PC-3 (cell line): Measurements from ENCODE around the gene TOLLIP. TPM values are rescaled to one million over a fixed set of nuclear protein-coding genes. Genes with fewer than 3 reads are reported as not detected.
"Not testable (repeated sequence)": the region's sequence is repeated elsewhere in the genome, so short reads cannot be mapped to it uniquely, and the experiment has no call there.

ENCODE experiments used
- ATAC-seq: fragments of 200-7000 bp; cut with Tn5 transposase; 2 replicates; pipeline ENCODE4 v1.9.1; 2020; ENCODE audit warnings: mild to moderate bottlenecking, moderate library complexity
- BruUV-seq: library from RNA; stranded (reverse); fragments of 400-500 nt; replicated peaks from 2 replicates; lab custom pipeline; 2021; lab: Mats Ljungman, UMichigan
- CTCF ChIA-PET: fragments of 300-600 bp; sonication (Branson Sonifier 250); formaldehyde crosslinking; loops from one replicate; lab custom pipeline; 2022; ENCODE audit warnings: antibody characterized with exemption; lab: Charles Lee
- POLR2A ChIA-PET: fragments of 300-600 bp; sonication (Branson Sonifier 250); formaldehyde crosslinking; loops from one replicate; lab custom pipeline; 2022; ENCODE audit warnings: antibody characterized with exemption; ENCODE audit not compliant: unreplicated experiment; lab: Charles Lee
- DNase-seq: peaks from one replicate; pipeline ENCODE4 v3.0.0-alpha.2; 2015
- H2AFZ ChIP-seq: fragments of 300-600 bp; sonication (generic); 2 replicates; pipeline ENCODE4 v1.6.0; 2016; ENCODE audit warnings: antibody characterized with exemption, low read length
- H3F3A ChIP-seq: fragments of 300-600 bp; sonication (generic); one replicate; pipeline ENCODE4 v1.6.0; 2017; ENCODE audit warnings: antibody characterized with exemption, low read length, control low read depth, mild to moderate bottlenecking; ENCODE audit not compliant: unreplicated experiment
- H3K27ac ChIP-seq: fragments of 300-600 bp; sonication (generic); 2 replicates; pipeline ENCODE4 v1.5.1; 2016; ENCODE audit warnings: mild to moderate bottlenecking, low read length
- H3K27me3 ChIP-seq: fragments of 300-600 bp; sonication (generic); 2 replicates; pipeline ENCODE4 v1.6.1; 2016; ENCODE audit warnings: low read length, mixed read lengths
- H3K36me3 ChIP-seq: fragments of 300-600 bp; sonication (generic); 2 replicates; pipeline ENCODE4 v1.6.1; 2016; ENCODE audit warnings: low read depth, mixed run types, low read length, mixed read lengths
- H3K4me1 ChIP-seq: fragments of 300-600 bp; sonication (generic); 2 replicates; pipeline ENCODE4 v1.5.1; 2016; ENCODE audit warnings: low read length; ENCODE audit not compliant: insufficient read depth
- H3K4me2 ChIP-seq: fragments of 300-600 bp; sonication (generic); 2 replicates; pipeline ENCODE4 v1.6.0; 2016; ENCODE audit warnings: low read length
- H3K4me3 ChIP-seq: fragments of 300-600 bp; sonication (generic); 2 replicates; pipeline ENCODE4 v1.5.1; 2016; ENCODE audit warnings: mild to moderate bottlenecking, low read length, mixed read lengths
- H3K79me2 ChIP-seq: fragments of 300-600 bp; sonication (generic); 2 replicates; pipeline ENCODE4 v1.6.1; 2017; ENCODE audit warnings: low read length, mixed read lengths
- H3K9ac ChIP-seq: fragments of 300-600 bp; sonication (generic); 2 replicates; pipeline ENCODE4 v1.6.0; 2016; ENCODE audit warnings: mild to moderate bottlenecking, low read length
- H3K9me2 ChIP-seq: fragments of 300-600 bp; sonication (generic); replicated peaks from 2 replicates; pipeline ENCODE4 v1.6.1; 2016; ENCODE audit warnings: mixed run types, low read length, mixed read lengths
- H3K9me3 ChIP-seq: fragments of 300-600 bp; sonication (generic); 2 replicates; pipeline ENCODE4 v1.6.1; 2016; ENCODE audit warnings: low read length, mixed read lengths
- H4K20me1 ChIP-seq: fragments of 300-600 bp; sonication (generic); 2 replicates; pipeline ENCODE4 v1.6.1; 2016; ENCODE audit warnings: low read length, mixed read lengths
- EZH2 ChIP-seq: fragments of 300-600 bp; sonication (generic); IDR thresholded peaks from one replicate; pipeline ENCODE4 v1.6.1; 2017; ENCODE audit warnings: antibody characterized with exemption, mild to moderate bottlenecking, low read length; ENCODE audit not compliant: unreplicated experiment
- EZH2phosphoT487 ChIP-seq: fragments of 300-600 bp; sonication (generic); IDR thresholded peaks from 2 replicates; pipeline ENCODE4 v1.6.1; 2018; ENCODE audit warnings: mild to moderate bottlenecking, antibody characterized with exemption, low read length, borderline replicate concordance
- intact Hi-C: fragments of 100-400 bp; cut with micrococcal nuclease; formaldehyde crosslinking; loops from 2 replicates; pipeline ENCODE4 v1.9.0; 2023
- total RNA-seq: library from RNA; depleted of rRNA; stranded (reverse); fragments of >200 nt; gene quantifications from 2 replicates; pipeline ENCODE4 v1.2.3, GENCODE V29; 2014
- TF ChIP-seq, protein P1 (sequence below): fragments of 300-600 bp; sonication (generic); conservative IDR thresholded peaks from 2 replicates; pipeline ENCODE4 v1.5.1; 2017; ENCODE audit warnings: antibody characterized with exemption, low read depth, mild to moderate bottlenecking, low read length

TOLLIP gene
- total RNA-seq, 1 experiment from 2014 or later = 43.2 TPM

DNA sequence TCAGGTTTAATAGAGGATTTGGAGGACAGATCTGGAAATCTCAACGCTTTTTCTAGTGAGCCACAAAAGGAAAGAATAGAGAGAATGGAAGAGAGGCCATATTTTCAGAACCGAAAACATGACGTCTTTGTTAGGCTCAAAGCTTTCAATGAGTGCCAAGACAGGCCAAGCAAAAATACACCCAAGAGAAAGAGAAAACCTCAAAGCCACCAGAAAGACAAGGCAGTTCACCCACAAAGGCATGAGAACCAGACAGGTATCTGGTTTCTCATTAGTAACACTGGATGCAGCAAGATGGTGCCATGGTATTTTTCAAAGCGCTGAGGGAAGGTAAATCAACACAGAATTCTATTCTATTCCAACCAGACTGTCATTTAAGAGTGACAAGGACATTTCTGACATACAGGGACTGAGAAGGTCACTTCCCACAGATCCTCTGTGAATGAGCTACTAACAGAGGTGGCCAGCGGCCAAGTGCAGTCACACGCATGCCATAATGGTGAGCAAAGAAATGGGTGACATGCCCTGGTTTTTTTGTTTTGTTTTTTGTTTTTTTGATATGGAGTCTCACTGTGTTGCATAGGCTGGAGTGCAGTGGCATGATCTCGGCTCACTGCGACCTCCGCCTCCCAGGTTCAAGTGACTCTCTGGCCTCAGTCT, 41.9 kb downstream of the TOLLIP start:
- POLR2A ChIA-PET = no interaction called here
- H3K4me3 ChIP-seq = no peak overlapping the region

DNA sequence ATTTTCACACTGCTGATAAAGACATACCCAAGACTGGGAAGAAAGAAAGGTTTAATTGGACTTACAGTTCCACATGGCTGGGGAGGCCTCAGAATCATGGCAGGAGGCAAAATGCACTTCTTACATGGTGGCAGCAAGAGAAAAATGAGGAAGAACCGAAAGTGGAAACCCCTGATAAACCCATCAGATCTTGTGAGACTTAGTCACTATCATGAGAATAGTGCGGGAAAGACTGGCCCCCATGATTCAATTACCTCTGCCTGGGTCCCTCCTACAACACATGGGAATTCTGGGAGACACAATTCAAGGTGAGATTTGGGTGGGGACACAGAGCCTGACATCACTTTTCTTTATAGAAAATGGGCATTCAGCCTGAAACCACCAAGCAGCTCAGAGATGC, 42.5 kb downstream of the TOLLIP start:
- BruUV-seq, DNase-seq, intact Hi-C loops, H3K79me2 ChIP-seq, H3F3A ChIP-seq, H3K9me2 ChIP-seq, H3K4me3 ChIP-seq, H3K4me2 ChIP-seq, H3K36me3 ChIP-seq, H3K9ac ChIP-seq, POLR2A ChIA-PET, H3K27me3 ChIP-seq, CTCF ChIA-PET, ATAC-seq, H3K27ac ChIP-seq, H2AFZ ChIP-seq, H4K20me1 ChIP-seq, H3K9me3 ChIP-seq: not testable (repeated sequence)
- peaks cover 12% of the 10 kb centered on the region for H3K4me1 ChIP-seq

More for the DNA sequence above, 41.9 kb downstream of the TOLLIP start:
- CTCF ChIA-PET = no interaction called here
- H3K4me2 ChIP-seq = no peak overlapping the region
- peaks cover 7% of the 10 kb centered on the region; the same call in 1 of the 2 replicates for H3K4me1 ChIP-seq
- no TSS peak for BruUV-seq
- no peaks in the 10 kb centered on the region for H3F3A ChIP-seq
- H2AFZ ChIP-seq = no peak overlapping the region
- H3K36me3 ChIP-seq = no peaks in the 10 kb centered on the region
- no peaks in the 10 kb centered on the region for H3K9me3 ChIP-seq
- H3K79me2 ChIP-seq = no peaks in the 10 kb centered on the region
- ATAC-seq (no peak), DNase-seq (no peak)
- TF ChIP-seq, protein P1, sequence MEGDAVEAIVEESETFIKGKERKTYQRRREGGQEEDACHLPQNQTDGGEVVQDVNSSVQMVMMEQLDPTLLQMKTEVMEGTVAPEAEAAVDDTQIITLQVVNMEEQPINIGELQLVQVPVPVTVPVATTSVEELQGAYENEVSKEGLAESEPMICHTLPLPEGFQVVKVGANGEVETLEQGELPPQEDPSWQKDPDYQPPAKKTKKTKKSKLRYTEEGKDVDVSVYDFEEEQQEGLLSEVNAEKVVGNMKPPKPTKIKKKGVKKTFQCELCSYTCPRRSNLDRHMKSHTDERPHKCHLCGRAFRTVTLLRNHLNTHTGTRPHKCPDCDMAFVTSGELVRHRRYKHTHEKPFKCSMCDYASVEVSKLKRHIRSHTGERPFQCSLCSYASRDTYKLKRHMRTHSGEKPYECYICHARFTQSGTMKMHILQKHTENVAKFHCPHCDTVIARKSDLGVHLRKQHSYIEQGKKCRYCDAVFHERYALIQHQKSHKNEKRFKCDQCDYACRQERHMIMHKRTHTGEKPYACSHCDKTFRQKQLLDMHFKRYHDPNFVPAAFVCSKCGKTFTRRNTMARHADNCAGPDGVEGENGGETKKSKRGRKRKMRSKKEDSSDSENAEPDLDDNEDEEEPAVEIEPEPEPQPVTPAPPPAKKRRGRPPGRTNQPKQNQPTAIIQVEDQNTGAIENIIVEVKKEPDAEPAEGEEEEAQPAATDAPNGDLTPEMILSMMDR = no peak
- TF ChIP-seq EZH2 (no peak), EZH2phosphoT487 (no peak)
- no peaks in the 10 kb centered on the region for H3K27me3 ChIP-seq
- intact Hi-C loops = no loop called here
- H3K9me2 ChIP-seq = no peaks in the 10 kb centered on the region
- no peak overlapping the region for H3K9ac ChIP-seq
- H3K27ac ChIP-seq = no peak overlapping the region
- H4K20me1 ChIP-seq = no peaks in the 10 kb centered on the region

DNA sequence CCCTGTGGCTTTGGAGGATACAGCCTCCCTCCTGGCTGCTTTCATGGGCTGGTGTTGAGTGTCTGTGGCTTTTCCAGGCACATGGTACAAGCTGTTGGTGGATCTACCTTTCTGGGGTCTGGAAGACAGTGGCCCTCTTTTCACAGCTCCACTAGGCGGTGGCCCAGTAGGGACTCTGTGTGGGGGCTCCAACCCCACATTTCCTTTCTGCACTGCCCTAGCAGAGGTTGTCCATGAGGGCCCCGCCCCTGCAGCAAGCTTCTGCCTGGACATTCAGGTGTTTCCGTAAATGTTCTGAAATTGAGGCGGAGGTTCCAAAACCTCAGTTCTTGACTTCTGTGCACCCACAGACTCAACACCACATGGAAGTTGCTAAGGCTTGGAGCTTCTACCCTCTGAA, 44.0 kb downstream of the TOLLIP start:
- H3K36me3 ChIP-seq, H3K27me3 ChIP-seq, H3K27ac ChIP-seq, CTCF ChIA-PET, H3K9me2 ChIP-seq, H3K4me3 ChIP-seq, H3K9ac ChIP-seq, H3F3A ChIP-seq, H3K9me3 ChIP-seq, H2AFZ ChIP-seq, H3K4me2 ChIP-seq, intact Hi-C loops, ATAC-seq, DNase-seq, H4K20me1 ChIP-seq, BruUV-seq, H3K79me2 ChIP-seq: not testable (repeated sequence)
- H3K4me1 ChIP-seq = peaks cover 13% of the 10 kb centered on the region
- POLR2A ChIA-PET = interaction anchor here (0.6 kb wide), 1 partner anchor 89 kb away, joined by 3 read pairs; no protein-coding TSS in a partner anchor
